ENCODE measurements around the gene GALNT8. TPM values are rescaled to one million over a fixed set of nuclear protein-coding genes. Genes with fewer than 3 reads are reported as not detected.

Gene GALNT8
- polyA plus RNA-seq, 1 experiment = not detected

DNA sequence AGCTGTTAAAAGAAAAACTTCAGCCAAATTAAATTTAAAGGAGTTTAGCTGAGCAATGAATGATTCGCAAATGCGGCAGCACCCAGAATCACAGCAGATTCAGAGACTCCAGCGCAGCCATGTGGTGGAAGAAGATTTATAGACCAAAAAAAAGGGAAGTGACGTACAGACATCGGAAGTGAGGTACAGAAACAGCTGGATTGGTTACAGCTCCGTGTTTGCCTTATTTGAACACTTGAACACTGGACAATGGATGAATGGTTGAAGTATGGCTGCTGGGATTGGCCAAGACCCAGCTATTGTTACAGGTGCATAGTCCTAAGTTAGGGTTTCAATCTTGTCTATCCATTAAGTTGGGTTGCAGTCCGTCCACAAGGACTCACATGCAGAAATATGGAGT is 42.6 kb downstream of the GALNT8 start:
- no peak overlapping the region for H3K27ac ChIP-seq (ENCODE audit: low read depth, low read length)
- ChIA-PET CTCF (interaction anchor here (0.7 kb wide), 1 partner anchor 88 kb away, joined by 3 read pairs; no protein-coding TSS in a partner anchor), POLR2A (no interaction called here)
- no peaks in the 10 kb centered on the region for H3K9me3 ChIP-seq (ENCODE audit: control insufficient read depth, insufficient read depth, low read length)
- TF ChIP-seq, protein P1, sequence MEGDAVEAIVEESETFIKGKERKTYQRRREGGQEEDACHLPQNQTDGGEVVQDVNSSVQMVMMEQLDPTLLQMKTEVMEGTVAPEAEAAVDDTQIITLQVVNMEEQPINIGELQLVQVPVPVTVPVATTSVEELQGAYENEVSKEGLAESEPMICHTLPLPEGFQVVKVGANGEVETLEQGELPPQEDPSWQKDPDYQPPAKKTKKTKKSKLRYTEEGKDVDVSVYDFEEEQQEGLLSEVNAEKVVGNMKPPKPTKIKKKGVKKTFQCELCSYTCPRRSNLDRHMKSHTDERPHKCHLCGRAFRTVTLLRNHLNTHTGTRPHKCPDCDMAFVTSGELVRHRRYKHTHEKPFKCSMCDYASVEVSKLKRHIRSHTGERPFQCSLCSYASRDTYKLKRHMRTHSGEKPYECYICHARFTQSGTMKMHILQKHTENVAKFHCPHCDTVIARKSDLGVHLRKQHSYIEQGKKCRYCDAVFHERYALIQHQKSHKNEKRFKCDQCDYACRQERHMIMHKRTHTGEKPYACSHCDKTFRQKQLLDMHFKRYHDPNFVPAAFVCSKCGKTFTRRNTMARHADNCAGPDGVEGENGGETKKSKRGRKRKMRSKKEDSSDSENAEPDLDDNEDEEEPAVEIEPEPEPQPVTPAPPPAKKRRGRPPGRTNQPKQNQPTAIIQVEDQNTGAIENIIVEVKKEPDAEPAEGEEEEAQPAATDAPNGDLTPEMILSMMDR (IDR thresholded peaks at IDR 0.05; ENCODE audit: low read depth, low read length) = no peak
- no peaks in the 10 kb centered on the region for H3K27me3 ChIP-seq (ENCODE audit: control insufficient read depth, insufficient read depth, low read length)
- DNase-seq (ENCODE audit: low read depth, low spot score) = no peak
- no peak overlapping the region for H3K4me3 ChIP-seq (ENCODE audit: low read depth, low read length)

DNA sequence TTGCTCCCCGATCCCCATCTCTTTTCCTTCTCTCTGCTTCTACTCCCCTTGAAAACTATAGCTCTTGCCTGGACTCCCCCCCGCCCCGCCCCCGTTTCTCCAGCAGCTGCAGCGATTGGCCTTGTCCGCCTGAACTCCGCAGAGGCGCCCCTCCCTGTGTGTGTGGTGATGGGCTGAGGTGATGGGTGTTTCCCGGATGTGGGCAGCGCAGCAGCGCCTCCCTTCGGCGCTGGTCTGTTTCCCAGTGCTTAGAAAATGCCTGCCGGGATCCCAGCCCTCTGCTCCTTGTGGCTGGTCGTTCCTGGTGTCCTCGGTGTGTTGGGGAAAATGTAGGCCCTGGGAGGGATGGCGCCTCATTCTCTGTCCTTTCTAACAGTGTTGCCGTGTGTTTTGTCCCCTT is 43.3 kb downstream of the GALNT8 start:
- Histone ChIP-seq H3K4me3 (ENCODE audit: low read depth, low read length) (no peak overlapping the region), H3K27me3 (ENCODE audit: control insufficient read depth, insufficient read depth, low read length) (no peaks in the 10 kb centered on the region), H3K27ac (ENCODE audit: low read depth, low read length) (no peak overlapping the region), H3K9me3 (ENCODE audit: control insufficient read depth, insufficient read depth, low read length) (no peaks in the 10 kb centered on the region)
- CTCF ChIA-PET = no interaction called here
- DNase-seq (ENCODE audit: low read depth, low spot score) = no peak
- TF ChIP-seq, protein P1 (IDR thresholded peaks at IDR 0.05; ENCODE audit: low read depth, low read length) = no peak
- POLR2A ChIA-PET = no interaction called here

DNA sequence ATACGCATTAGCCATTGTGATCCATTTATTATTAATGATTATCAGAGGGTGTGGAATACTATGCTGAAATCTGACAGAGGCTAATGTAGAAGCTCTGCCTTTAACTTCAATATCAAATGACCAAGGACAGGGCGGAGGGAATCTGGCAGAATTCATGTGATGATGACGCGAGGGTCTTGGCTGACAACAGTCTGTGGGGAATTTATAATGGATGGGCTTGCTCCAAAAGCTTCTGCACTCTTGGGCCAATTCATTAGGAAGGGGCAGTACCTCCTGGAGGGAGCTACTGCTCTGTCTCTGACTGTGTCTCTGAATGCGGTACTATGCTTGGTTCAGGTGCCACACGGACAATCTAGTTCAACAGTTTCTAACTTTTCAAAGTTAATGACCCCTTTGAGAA is 46.2 kb downstream of the GALNT8 start:
- no peaks in the 10 kb centered on the region for H3K9me3 ChIP-seq (ENCODE audit: control insufficient read depth, insufficient read depth, low read length)
- TF ChIP-seq, protein P1 (IDR thresholded peaks at IDR 0.05; ENCODE audit: low read depth, low read length) = no peak
- POLR2A ChIA-PET = no interaction called here
- H3K4me3 ChIP-seq (ENCODE audit: low read depth, low read length) = no peak overlapping the region
- H3K27me3 ChIP-seq (ENCODE audit: control insufficient read depth, insufficient read depth, low read length) = no peaks in the 10 kb centered on the region
- CTCF ChIA-PET = interaction anchor here (0.7 to 2.5 kb wide), 3 partner anchors 8 to 89 kb away, joined by 3 to 11 read pairs (median 3); no protein-coding TSS in a partner anchor
- H3K27ac ChIP-seq (ENCODE audit: low read depth, low read length) = no peak overlapping the region
- no peak for DNase-seq (ENCODE audit: low read depth, low spot score)

DNA sequence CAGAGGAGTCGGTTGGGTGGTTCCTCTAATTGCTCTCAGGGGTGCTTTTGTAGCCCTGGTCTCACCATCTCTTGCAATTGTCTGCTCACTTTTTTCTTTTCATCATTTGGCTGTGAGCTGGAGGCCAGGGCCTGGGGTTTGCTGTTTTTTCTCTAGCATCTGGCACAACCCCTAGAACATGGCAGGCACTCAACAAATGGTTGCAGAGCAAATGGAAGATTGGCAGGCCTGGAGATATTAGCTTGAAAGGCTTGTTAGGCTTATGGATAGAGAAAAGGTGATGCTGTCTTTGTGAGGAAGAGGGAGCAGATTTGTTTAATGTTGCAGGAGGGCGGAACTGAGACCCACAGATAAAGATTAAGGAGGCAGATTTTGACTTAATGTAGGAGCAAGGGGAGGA is 47.0 kb downstream of the GALNT8 start:
- no peak for DNase-seq (ENCODE audit: low read depth, low spot score)
- no peaks in the 10 kb centered on the region for H3K9me3 ChIP-seq (ENCODE audit: control insufficient read depth, insufficient read depth, low read length)
- no peak overlapping the region for H3K4me3 ChIP-seq (ENCODE audit: low read depth, low read length)
- POLR2A ChIA-PET = interaction anchor here (0.6 kb wide), 1 partner anchor 1018 kb away, joined by 3 read pairs; no protein-coding TSS in a partner anchor
- CTCF ChIA-PET = interaction anchor here (1.3 to 2.5 kb wide), 2 partner anchors 9 to 10 kb away, joined by 3 to 11 read pairs; no protein-coding TSS in a partner anchor
- TF ChIP-seq, protein P1 (IDR thresholded peaks at IDR 0.05; ENCODE audit: low read depth, low read length) = no peak
- no peak overlapping the region for H3K27ac ChIP-seq (ENCODE audit: low read depth, low read length)
- no peaks in the 10 kb centered on the region for H3K27me3 ChIP-seq (ENCODE audit: control insufficient read depth, insufficient read depth, low read length)

DNA sequence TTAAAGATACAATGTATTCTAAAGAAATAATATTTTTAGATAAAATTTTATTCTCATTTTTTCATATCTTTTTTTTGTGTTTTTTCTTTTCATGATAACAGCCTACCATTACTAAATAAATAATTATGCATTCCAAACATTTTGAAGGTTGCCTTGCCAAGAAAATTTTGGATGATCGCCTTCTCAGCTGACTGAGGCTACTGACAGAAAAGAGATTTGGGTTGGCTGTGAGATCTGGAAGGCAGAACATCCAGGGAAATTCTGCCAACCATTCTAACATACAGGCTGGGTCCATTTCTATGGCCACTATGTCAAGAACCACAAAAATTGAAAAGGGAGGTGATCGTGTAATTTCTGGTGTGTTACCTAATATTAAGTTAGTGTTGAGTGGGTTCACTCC is 48.1 kb downstream of the GALNT8 start:
- DNase-seq (ENCODE audit: low read depth, low spot score) = no peak
- CTCF ChIA-PET = interaction anchor here (0.7 to 2.5 kb wide), 2 partner anchors 10 to 11 kb away, joined by 3 to 11 read pairs; no protein-coding TSS in a partner anchor
- TF ChIP-seq, protein P1 (IDR thresholded peaks at IDR 0.05; ENCODE audit: low read depth, low read length) = no peak
- Histone ChIP-seq H3K9me3 (ENCODE audit: control insufficient read depth, insufficient read depth, low read length) (no peaks in the 10 kb centered on the region), H3K27ac (ENCODE audit: low read depth, low read length) (no peak overlapping the region), H3K27me3 (ENCODE audit: control insufficient read depth, insufficient read depth, low read length) (no peaks in the 10 kb centered on the region), H3K4me3 (ENCODE audit: low read depth, low read length) (no peak overlapping the region)
- POLR2A ChIA-PET = no interaction called here
